Astrocyte (in vitro differentiated cells and primary cell): ENCODE measurements around the gene DRG2.

Source experiments
- CTCF ChIP-seq: IDR thresholded peaks from 2 replicates; pipeline ENCODE4 v1.5.1; 2011; ENCODE audit warnings: low read depth, mild to moderate bottlenecking, inconsistent platforms, low read length, moderate library complexity; ENCODE audit not compliant: insufficient read depth
- EZH2 ChIP-seq: IDR thresholded peaks from 2 replicates; pipeline ENCODE4 v1.6.1; 2012; ENCODE audit warnings: mild to moderate bottlenecking, low read length, inconsistent platforms; ENCODE audit not compliant: insufficient read depth

DNA sequence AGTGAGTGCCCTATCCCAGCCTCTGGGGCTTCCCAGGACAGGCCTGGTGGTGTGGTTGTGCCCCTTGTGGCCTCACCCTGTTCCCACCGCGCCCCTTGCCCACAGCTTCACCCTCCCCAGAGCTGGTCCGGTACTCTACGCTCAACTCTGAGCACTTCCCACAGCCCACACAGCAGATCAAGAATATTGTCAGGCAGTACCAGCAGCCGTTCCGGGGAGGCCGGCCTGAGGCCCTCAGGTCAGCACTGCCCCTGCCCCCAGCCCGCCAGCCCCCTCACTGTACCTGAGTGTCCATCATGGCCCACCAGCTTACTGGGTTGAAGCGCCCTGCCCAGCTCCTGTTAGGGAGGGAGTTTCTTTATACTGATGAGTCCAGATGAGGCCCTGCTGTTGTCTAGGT lies 63.5 kb downstream of the DRG2 start:
- TF ChIP-seq CTCF (no peak), EZH2 (no peak)
